Measurements from ENCODE around the gene NR1I2. TPM values are rescaled to one million over a fixed set of nuclear protein-coding genes. Genes with fewer than 3 reads are reported as not detected.

Gene NR1I2
- polyA plus RNA-seq, 3 donors, result 0.13 TPM; not detected in 2

DNA sequence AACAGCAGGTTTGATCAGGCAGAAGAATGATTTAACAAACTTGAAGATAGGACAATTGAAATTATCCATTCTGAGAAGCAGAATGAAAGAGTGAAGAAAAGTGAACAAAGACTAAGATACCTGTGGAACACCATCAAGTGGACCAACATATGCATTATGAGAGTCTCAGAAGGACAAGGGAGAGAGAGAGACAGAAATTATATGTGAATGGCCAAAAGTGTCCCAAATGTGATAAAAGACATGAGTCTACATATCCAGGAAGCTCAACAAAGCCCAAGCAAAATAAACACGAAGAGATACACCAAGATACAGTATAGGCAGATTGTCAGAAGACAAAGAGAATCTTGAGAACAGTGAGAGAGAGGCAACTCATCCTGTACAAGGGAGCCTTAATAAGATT lies 5.6 kb upstream of the NR1I2 start:
- H3K27ac ChIP-seq (ENCODE audit: low read depth, low read length), result no peak overlapping the region
- WGBS, 3 donors, result 47 to 83% (median 63%) methylated on average over 1 of the region's 1 CpG

GRCh38 chr3:119778176-119778575 lies 3.7 kb upstream of the NR1I2 start:
- H3K27ac ChIP-seq (ENCODE audit: low read depth, low read length), result no peak overlapping the region
- WGBS, 3 donors, result 97 to 98% (median 97%) methylated on average over 1 of the region's 1 CpG

GRCh38 chr3:119778811-119779210 lies 3.1 kb upstream of the NR1I2 start:
- 82 to 87% (median 84%) methylated on average over 2 of the region's 2 CpGs for whole genome bisulfite sequencing, 3 donors
- H3K27ac ChIP-seq (ENCODE audit: low read depth, low read length), result no peak overlapping the region

GRCh38 chr3:119779731-119780383 lies 2.0 kb upstream of the NR1I2 start:
- 53 to 72% (median 63%) methylated on average over 2 of the region's 2 CpGs for WGBS, 3 donors
- no peak overlapping the region for H3K27ac ChIP-seq (ENCODE audit: low read depth, low read length)

DNA sequence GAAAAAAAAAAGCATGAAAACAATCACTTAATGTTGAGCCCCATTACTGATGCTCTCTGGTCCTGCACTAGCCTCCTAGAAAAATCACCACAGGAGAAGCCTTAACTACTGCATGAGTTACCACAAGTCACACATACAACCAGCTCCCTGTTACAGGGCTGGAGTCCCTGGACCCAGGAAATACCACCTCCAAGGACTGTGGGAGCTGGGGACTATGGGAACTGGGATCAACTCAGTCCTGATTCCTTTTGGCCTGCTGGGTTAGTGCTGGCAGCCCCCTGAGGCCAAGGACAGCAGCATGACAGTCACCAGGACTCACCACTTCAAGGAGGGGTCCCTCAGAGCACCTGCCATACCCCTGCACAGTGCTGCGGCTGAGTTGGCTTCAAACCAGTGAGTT lies 559 bp downstream of the NR1I2 start:
- no peak overlapping the region for H3K27ac ChIP-seq (ENCODE audit: low read depth, low read length)
- 94 to 100% (median 100%) methylated on average over 1 of the region's 1 CpG for WGBS, 3 donors

GRCh38 chr3:119783255-119783654 lies 1.4 kb downstream of the NR1I2 start:
- 76 to 80% (median 77%) methylated on average over 2 of the region's 2 CpGs for WGBS, 3 donors
- no peak overlapping the region for H3K27ac ChIP-seq (ENCODE audit: low read depth, low read length)

GRCh38 chr3:119783883-119784282 lies 2.0 kb downstream of the NR1I2 start:
- 44 to 77% (median 50%) methylated on average over 7 of the region's 7 CpGs for WGBS, 3 donors
- H3K27ac ChIP-seq (ENCODE audit: low read depth, low read length), result no peak overlapping the region

- no peak overlapping the region for H3K27ac ChIP-seq (ENCODE audit: low read depth, low read length)
- 80 to 92% (median 82%) methylated on average over 2 of the region's 2 CpGs for WGBS, 3 donors
These were observed 4.5 kb downstream of the NR1I2 start for GRCh38 chr3:119786409-119786808.

DNA sequence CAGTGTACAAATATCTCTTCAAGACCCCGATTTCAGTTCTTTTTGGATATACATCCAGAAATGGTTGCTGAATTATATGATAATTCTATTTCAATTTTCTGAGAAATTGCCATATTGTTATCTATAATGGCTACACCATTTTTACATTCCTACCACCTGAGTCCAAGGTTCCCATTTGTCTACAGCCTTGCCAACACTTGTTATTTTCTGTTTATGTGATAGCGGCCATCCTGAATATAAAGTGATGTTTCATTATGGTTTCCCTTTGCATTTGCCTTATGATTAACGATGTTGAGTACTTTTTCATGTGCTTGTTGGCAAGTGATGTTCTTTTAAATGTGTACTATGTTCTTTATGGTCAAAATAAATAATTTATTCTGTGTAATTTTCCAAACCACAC lies 8.5 kb downstream of the NR1I2 start:
- WGBS, 3 donors, result 91 to 95% (median 92%) methylated on average over 3 of the region's 3 CpGs
- H3K27ac ChIP-seq (ENCODE audit: low read depth, low read length), result no peak overlapping the region

- 91 to 99% (median 93%) methylated on average over 8 of the region's 8 CpGs for WGBS, 3 donors
- no peak overlapping the region for H3K27ac ChIP-seq (ENCODE audit: low read depth, low read length)
These were observed 10.4 kb downstream of the NR1I2 start for GRCh38 chr3:119792270-119792669.

GRCh38 chr3:119794401-119794800 lies 12.5 kb downstream of the NR1I2 start:
- 96 to 98% (median 98%) methylated on average over 2 of the region's 2 CpGs for WGBS, 3 donors
- no peak overlapping the region for H3K27ac ChIP-seq (ENCODE audit: low read depth, low read length)

GRCh38 chr3:119794971-119795612 lies 13.2 kb downstream of the NR1I2 start:
- WGBS, 3 donors, result 35 to 71% (median 62%) methylated on average over 5 of the region's 5 CpGs
- H3K27ac ChIP-seq (ENCODE audit: low read depth, low read length), result no peak overlapping the region

DNA sequence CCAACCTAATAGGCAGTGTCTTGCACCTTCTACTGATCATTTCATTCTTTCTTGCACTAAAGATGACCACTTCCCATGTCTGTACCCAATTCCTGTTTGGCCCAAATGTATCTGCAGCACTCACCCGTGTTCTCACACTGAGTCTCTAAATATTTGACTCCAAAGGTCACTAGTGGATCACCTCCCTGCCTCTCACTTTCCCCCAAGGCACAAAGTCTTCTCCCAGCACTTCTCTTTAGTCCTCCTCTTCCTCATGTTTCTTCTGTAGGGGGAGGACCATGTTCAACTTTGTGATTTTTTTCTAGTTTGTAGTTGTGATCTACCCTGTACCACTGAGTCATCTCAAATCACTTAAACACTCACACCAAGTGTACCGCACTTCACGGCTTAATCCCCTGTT lies 13.9 kb downstream of the NR1I2 start:
- H3K27ac ChIP-seq (ENCODE audit: low read depth, low read length), result no peak overlapping the region
- WGBS, 3 donors, result 74 to 84% (median 78%) methylated on average over 3 of the region's 3 CpGs

DNA sequence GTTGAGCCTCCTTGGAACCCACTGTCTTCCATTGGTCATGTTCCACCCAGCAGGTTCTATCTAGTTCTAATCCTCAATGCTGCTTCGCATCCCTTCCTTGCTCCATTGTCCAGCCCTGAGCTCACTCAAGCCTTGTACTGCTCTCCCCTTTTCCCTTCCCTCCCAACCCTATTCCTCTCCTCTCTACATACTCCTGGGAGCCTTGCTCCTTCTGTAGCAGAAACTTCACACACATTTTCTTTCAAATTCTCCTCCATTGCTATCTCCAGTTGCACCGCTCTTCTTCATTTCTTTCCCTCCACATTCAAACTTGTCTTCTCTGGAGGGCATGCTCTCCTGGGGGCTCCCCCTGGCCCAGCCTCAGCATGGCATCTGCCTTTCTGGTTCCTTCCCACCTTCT lies 14.5 kb downstream of the NR1I2 start:
- 94 to 100% (median 96%) methylated on average over 2 of the region's 2 CpGs for WGBS, 3 donors
- no peak overlapping the region for H3K27ac ChIP-seq (ENCODE audit: low read depth, low read length)

GRCh38 chr3:119796785-119797184 lies 14.9 kb downstream of the NR1I2 start:
- H3K27ac ChIP-seq (ENCODE audit: low read depth, low read length), result no peak overlapping the region
- WGBS, 3 donors, result 69 to 80% (median 74%) methylated on average over 2 of the region's 2 CpGs

- 55 to 79% (median 65%) methylated on average over 4 of the region's 4 CpGs for WGBS, 3 donors
- no peak overlapping the region for H3K27ac ChIP-seq (ENCODE audit: low read depth, low read length)
These were observed 18.9 kb downstream of the NR1I2 start for GRCh38 chr3:119800844-119801243.

- 92 to 98% (median 94%) methylated on average over 4 of the region's 4 CpGs for WGBS, 3 donors
These were observed 26.3 kb downstream of the NR1I2 start for GRCh38 chr3:119808244-119808643.

DNA sequence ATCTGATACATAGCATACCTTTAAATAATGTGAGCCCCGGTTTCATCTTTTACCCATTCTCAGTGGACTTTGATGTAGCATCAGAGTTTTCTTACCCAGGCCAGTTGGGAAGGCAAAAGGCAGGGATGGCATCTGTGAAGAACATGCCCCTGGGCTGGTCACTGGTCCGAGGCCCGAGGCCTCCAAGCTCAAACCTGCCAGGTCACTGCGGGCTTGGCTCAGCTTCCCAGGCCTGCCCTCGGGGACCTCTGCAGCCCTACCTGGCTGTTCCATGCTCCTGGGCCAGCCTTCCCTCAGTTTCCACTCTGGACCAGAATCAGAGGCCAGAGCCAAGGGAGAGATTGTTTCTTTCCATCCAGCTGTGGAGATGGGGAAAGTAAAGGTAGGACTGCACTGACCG lies 26.9 kb downstream of the NR1I2 start:
- 86 to 95% (median 90%) methylated on average over 6 of the region's 6 CpGs for WGBS, 3 donors
- H3K27ac ChIP-seq (ENCODE audit: low read depth, low read length), result no peak overlapping the region

More at GRCh38 chr3:119808244-119808643, 26.3 kb downstream of the NR1I2 start:
- no peak overlapping the region for H3K27ac ChIP-seq (ENCODE audit: low read depth, low read length)

GRCh38 chr3:119809249-119810017 lies 27.5 kb downstream of the NR1I2 start:
- WGBS, 3 donors, result 27 to 42% (median 28%) methylated on average over 23 to 31 of the region's 31 CpGs
- no peak overlapping the region for H3K27ac ChIP-seq (ENCODE audit: low read depth, low read length)

All from adipose tissue (tissue), 3 donors.